Panc1 (cell line): Measurements from ENCODE around the gene ASCC2. TPM values are rescaled to one million over a fixed set of nuclear protein-coding genes. Genes with fewer than 3 reads are reported as not detected.

Experiments used
- ATAC-seq: fragments of 200-7000 bp; cut with Tn5 transposase; 2 replicates; pipeline ENCODE4 v1.9.1; 2020; ENCODE audit warnings: mild to moderate bottlenecking, moderate library complexity
- BruUV-seq: library from RNA; stranded (reverse); fragments of 400-500 nt; replicated peaks from 2 replicates; lab custom pipeline; 2021; lab: Mats Ljungman, UMichigan
- CTCF ChIA-PET: fragments of 300-600 bp; sonication (Branson Sonifier 250); formaldehyde crosslinking; loops from one replicate; lab custom pipeline; 2022; ENCODE audit warnings: antibody characterized with exemption; lab: Charles Lee
- POLR2A ChIA-PET: fragments of 300-600 bp; sonication (Branson Sonifier 250); formaldehyde crosslinking; loops from one replicate; lab custom pipeline; 2022; ENCODE audit warnings: antibody characterized with exemption; lab: Charles Lee
- DNase-seq: peaks from one replicate; pipeline ENCODE4 v3.0.0-alpha.2; 2010; ENCODE audit warnings: low read depth, low spot score
- H3K27ac ChIP-seq: 2 replicates; pipeline ENCODE4 v1.5.1; 2011; ENCODE audit warnings: mild to moderate bottlenecking, low read length, inconsistent platforms
- H3K27me3 ChIP-seq: fragments of 200-500 bp; sonication (Bioruptor generic); 2 replicates; pipeline ENCODE4 v1.6.0; 2014; ENCODE audit warnings: low read length, inconsistent platforms; ENCODE audit not compliant: control insufficient read depth, insufficient read depth
- H3K36me3 ChIP-seq: fragments of 200-500 bp; sonication (Bioruptor generic); 2 replicates; pipeline ENCODE4 v1.5.1; 2014; ENCODE audit warnings: inconsistent platforms, mild to moderate bottlenecking, low read length, moderate library complexity; ENCODE audit not compliant: control insufficient read depth, insufficient read depth
- H3K4me1 ChIP-seq: 2 replicates; pipeline ENCODE4 v1.5.1; 2011; ENCODE audit warnings: inconsistent platforms, mild to moderate bottlenecking, low read length, moderate library complexity; ENCODE audit not compliant: control insufficient read depth, insufficient read depth
- H3K4me3 ChIP-seq, 2 experiments: 2 replicates each; pipeline ENCODE4 v1.5.1; 2011 to 2012; ENCODE audit warnings: low read depth in 2 of 2, low read length in 2 of 2, mild to moderate bottlenecking in 2 of 2, inconsistent platforms in 1 of 2, moderate library complexity in 1 of 2
- H3K9me3 ChIP-seq: fragments of 200-500 bp; sonication (Bioruptor generic); 2 replicates; pipeline ENCODE4 v1.5.1; 2014; ENCODE audit warnings: low read depth, mild to moderate bottlenecking, inconsistent platforms, low read length, moderate library complexity; ENCODE audit not compliant: control insufficient read depth, insufficient read depth
- CTCF ChIP-seq: fragments of 450-650 bp; IDR thresholded peaks from 2 replicates; pipeline ENCODE4 v1.5.1; 2017; ENCODE audit warnings: mild to moderate bottlenecking
- POLR2AphosphoS5 ChIP-seq: IDR thresholded peaks from 2 replicates; pipeline ENCODE4 v1.6.1; 2012; ENCODE audit warnings: mild to moderate bottlenecking, low read depth, low read length, moderate library complexity
- REST ChIP-seq, 2 experiments: IDR thresholded peaks; 2 replicates each; pipeline ENCODE4 v1.6.1; 2011 to 2012; ENCODE audit warnings: low read depth in 2 of 2, control low read depth in 1 of 2, low read length in 1 of 2, mild to moderate bottlenecking in 1 of 2, moderate library complexity in 1 of 2; ENCODE audit not compliant: insufficient read depth in 1 of 2
- SIN3A ChIP-seq: IDR thresholded peaks from 2 replicates; pipeline ENCODE4 v1.6.1; 2012; ENCODE audit warnings: low read depth, mild to moderate bottlenecking, low read length, moderate library complexity, borderline replicate concordance; ENCODE audit not compliant: insufficient read depth
- TCF7L2 ChIP-seq: IDR thresholded peaks from 2 replicates; pipeline ENCODE4 v1.6.1; 2011; ENCODE audit warnings: mild to moderate bottlenecking, low read depth, low read length, inconsistent platforms
- in situ Hi-C: cut with HindIII; loops from 2 replicates; pipeline ENCODE4 v1.10.0; 2016; ENCODE audit warnings: low sequenced_read_pairs, low pct_unique_long_range_greater_than_20kb
- intact Hi-C: fragments of 100-400 bp; cut with micrococcal nuclease; formaldehyde crosslinking; loops from one replicate; pipeline ENCODE4 v1.10.0; 2022; ENCODE audit not compliant: unreplicated experiment
- total RNA-seq: library from RNA; stranded (reverse); gene quantifications from one replicate; pipeline ENCODE4 v1.2.1, GENCODE V29; 2021; ENCODE audit not compliant: unreplicated experiment

ASCC2 gene
- total RNA-seq, 1 experiment from 2014 or later, result 52.0 TPM

- in situ Hi-C loops (no loop called here), intact Hi-C loops (no loop called here)
- ChIA-PET CTCF (no interaction called here), POLR2A (no interaction called here)
- no peak overlapping the region for H3K4me3 ChIP-seq
- DNase-seq (peak; percentile 67), ATAC-seq (peak; percentile 70)
- TF ChIP-seq REST (IDR thresholded peaks at IDR 0.05; ENCODE audit: insufficient read depth in 1 of 2, low read depth in 2 of 2, low read length in 1 of 2) (no peak), POLR2AphosphoS5 (no peak), SIN3A (no peak), CTCF (no peak), TCF7L2 (no peak)
- H3K9me3 ChIP-seq, result no peaks in the 10 kb centered on the region
- peaks cover 4% of the 10 kb centered on the region; the same call in 1 of the 2 replicates for H3K4me1 ChIP-seq
- no peak overlapping the region for H3K27ac ChIP-seq
- no TSS peak for BruUV-seq
- H3K27me3 ChIP-seq, result no peaks in the 10 kb centered on the region
- no peaks in the 10 kb centered on the region for H3K36me3 ChIP-seq
Measured at GRCh38 chr22:29842740-29843139, 4.7 kb upstream of the ASCC2 start.

- CTCF ChIA-PET, result no interaction called here
- DNase-seq, result no peak
- intact Hi-C loops, result no loop called here
- POLR2A ChIA-PET, result no interaction called here
- in situ Hi-C loops, result no loop called here
- Histone ChIP-seq H3K36me3 (no peaks in the 10 kb centered on the region), H3K9me3 (no peaks in the 10 kb centered on the region), H3K4me3 (no peak overlapping the region), H3K27ac (no peak overlapping the region), H3K4me1 (peaks cover 4% of the 10 kb centered on the region; the same call in 1 of the 2 replicates), H3K27me3 (no peaks in the 10 kb centered on the region)
- TF ChIP-seq POLR2AphosphoS5 (no peak), CTCF (no peak), SIN3A (no peak), TCF7L2 (no peak), REST (IDR thresholded peaks at IDR 0.05; ENCODE audit: insufficient read depth in 1 of 2, low read depth in 2 of 2, low read length in 1 of 2) (no peak)
- BruUV-seq, result no TSS peak
- no peak for ATAC-seq
Measured at GRCh38 chr22:29842172-29842571, 4.1 kb upstream of the ASCC2 start.
